HK-2 (cell line): Measurements from ENCODE around the gene SETD2.
"Not testable (repeated sequence)": the region's sequence is repeated elsewhere in the genome, so short reads cannot be mapped to it uniquely, and the experiment has no call there.

Source experiments
- DNase-seq: peaks from one replicate; pipeline ENCODE4 v3.0.0-alpha.2; 2018; ENCODE audit not compliant: unreplicated experiment

SETD2 gene

GRCh38 chr3:47152578-47152977 is 11.3 kb downstream of the SETD2 start:
- no peak for DNase-seq

- no peak for DNase-seq
Observed at GRCh38 chr3:47151836-47152235, 12.1 kb downstream of the SETD2 start.

- DNase-seq: no peak
Observed at GRCh38 chr3:47149339-47149933, 14.5 kb downstream of the SETD2 start.

DNA sequence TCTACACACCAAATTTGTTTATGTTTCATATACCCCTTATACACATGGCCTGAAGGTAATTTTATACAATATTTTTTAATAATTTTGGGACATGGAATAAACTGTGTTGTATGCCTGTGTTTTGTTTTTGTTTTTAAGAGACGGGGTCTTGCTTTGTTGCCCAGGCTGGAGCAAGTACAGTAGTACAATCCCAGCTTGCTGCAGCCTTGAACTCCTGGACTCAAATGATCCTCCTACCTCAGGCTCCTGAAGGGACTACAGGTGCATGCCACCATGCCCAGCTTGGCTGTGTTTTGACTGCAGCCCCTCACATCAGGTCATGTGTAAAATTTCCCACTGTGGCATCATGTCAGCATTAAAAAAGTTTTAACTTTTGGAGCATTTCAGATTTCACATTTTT is 18.6 kb downstream of the SETD2 start:
- no peak for DNase-seq

GRCh38 chr3:47143068-47143467 is 20.8 kb downstream of the SETD2 start:
- DNase-seq: no peak

DNA sequence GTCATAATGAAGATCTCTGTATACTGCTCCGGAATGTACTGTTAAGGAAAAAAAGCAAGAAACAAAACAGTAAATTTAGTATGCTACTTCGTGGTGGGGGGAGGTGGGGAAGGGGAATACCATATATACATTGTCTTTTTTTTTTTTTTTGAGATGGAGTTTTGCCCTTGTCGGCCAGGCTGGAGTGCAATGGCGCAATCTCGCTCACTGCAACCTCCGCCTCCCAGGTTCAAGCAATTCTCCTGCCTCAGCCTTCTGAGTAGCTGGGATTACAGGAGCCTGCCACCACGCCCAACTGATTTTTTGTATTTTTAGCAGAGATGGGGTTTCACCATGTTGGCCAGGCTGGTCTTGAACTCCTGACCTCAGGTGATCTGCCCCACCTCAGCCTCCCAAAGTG is 21.4 kb downstream of the SETD2 start:
- DNase-seq: not testable (repeated sequence)

- not testable (repeated sequence) for DNase-seq
Observed at GRCh38 chr3:47140973-47141461, 22.9 kb downstream of the SETD2 start.

DNA sequence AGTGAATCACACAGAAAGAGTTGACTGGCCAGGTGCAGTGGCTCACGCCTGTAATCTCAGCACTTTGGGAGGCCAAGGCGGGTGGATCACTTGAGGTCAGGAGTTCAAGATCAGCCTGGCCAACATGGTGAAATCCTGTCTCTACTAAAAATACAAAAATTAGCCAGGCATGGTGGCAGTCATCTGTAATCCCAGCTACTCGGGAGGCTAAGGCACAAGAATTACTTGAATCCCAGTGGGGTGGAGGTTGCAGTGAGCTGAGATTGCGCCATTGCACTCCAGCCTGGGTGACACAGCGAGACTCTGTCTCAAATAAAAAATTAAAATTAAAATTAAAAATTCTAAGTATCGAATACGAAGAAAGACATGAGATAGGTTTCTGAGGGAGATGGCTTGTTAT is 23.4 kb downstream of the SETD2 start:
- DNase-seq: not testable (repeated sequence)

DNA sequence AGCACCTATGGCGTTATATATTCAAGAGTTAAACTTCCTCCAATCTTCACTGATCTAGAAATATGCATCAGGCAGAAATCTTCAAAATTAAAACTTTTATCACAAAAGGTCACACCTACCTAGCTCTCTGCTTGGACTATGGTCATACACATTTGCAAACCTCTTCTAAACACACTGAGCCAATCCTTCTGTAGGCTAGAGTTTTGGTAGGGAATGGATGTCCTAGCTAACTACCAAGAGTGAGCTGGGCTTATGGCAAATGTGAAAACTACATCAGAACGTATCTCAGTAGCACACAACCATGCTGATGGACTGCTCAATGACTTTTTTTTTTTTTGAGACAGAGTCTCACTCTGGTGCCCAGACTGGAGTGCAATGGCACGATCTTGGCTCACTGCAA is 29.6 kb downstream of the SETD2 start:
- DNase-seq: no peak

DNA sequence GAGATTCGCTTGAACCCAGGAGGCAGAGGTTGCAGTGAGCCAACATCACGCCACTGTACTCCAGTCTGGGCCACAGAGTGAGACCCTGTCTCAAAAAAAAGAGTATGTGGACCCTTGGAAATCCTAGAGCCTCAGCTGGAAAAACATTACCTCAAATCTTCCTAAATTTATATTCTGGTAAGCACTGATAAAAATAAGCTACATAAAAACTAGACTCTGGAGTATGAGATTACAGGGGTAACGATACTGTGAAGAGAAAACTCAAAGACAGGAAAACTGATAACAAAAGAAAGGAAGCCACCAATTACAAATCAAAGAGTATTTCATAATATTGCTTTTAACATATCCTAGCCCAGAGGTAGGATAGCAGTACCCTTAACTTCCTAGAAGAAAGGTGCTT is 30.3 kb downstream of the SETD2 start:
- no peak for DNase-seq

DNA sequence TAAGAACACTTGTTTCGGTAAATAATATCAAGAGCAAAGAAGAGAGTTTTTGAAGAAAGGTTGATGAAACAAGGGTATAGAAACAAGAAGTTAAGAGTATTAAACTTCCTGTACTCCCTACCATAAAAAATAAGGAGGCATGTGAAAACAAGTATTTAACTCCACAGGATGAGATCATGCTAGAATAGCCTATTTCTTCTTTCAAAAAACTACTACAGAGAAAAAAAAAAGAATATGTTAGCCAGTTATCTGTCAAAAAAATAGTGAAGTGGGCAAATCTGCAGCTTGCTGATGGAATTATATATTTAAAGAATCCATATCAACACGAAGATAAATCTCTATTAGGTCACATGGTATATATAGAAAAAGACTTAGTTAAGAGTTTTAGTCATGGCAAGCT is 33.4 kb downstream of the SETD2 start:
- DNase-seq: no peak

GRCh38 chr3:47128137-47128536 is 35.8 kb downstream of the SETD2 start:
- DNase-seq: no peak

DNA sequence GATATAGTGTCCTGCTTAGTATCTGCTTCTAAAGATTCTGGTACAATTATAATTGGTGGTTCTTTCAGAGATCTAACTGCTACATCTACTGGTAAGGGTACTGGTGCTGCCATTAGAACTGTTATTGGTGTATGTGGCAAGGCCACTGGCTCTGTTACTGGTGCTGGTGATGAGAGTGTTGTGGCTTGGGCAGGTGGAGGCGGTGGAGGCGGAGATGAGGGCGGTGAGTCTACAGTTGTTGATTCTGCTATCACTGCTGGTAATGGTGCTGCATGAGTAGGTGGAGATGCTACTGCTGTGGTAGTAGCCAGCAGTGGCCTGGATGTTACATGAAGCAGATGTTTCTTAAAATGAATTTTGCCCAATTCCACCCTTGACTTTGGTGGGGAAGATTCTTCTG is 40.1 kb downstream of the SETD2 start:
- DNase-seq: no peak

DNA sequence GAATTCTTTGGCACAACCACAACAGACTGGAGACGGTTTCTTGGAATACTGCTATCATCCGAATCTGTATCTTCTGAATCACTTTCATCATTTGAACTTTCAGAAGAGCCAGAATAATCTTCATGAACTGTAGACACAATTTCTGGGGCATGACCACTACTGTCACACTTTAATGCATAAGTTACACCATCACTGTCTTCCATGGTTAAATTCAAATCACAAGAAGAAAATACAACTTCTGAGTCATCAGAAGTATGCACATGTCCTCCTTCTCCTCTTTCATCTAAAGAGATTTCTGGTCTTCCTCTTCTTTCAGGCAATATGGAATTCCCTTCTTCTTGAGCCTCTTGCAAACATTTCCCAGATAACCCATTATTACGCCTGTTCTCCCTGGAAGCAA is 42.5 kb downstream of the SETD2 start:
- DNase-seq: no peak

GRCh38 chr3:47120138-47120537 is 43.8 kb downstream of the SETD2 start:
- DNase-seq: no peak

DNA sequence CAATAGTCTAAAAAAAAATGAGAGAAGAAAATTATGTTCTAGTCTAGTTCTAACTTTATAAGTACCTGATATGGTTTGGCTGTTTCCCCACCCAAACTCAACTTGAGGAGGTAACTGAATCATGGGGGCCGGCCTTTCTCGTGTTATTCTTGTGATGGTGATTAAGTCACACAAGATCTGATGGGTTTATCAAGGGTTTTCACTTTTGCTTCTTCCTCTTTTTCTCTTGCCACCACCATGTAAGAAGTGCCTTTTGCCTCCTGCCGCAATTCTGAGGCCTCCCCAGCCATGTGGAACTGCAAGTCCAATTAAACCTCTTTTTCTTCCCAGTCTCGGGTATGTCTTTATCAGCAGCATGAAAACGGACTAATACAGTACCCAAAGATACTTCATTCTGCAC is 44.5 kb downstream of the SETD2 start:
- DNase-seq: not testable (repeated sequence)

DNA sequence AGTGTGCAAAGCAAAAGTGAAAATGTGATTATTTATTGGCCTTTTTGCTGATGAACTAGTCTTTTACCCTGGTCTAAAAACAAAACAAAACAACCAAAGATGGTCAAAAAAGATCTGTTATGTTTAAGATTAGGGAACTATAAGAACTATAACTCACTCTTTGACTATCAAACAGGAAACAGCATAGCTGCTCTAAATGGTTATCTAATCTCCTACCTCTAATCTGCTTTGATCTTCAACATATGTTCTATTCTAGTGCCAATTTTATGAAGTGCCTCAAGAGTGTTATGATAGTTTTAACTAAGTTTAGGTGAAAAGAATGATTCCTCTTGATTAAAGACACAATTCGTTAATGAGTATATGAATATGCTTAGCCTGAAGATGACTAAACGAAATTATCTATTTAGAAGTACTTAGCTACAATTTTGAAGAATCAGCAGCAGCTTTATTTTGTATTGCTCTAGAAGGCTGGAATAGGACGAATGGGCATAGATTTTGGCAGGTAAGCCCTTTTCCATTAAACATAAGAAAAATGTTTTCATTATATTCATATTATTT is 46.0 kb downstream of the SETD2 start:
- no peak for DNase-seq

GRCh38 chr3:47115524-47115923 is 48.4 kb downstream of the SETD2 start:
- not testable (repeated sequence) for DNase-seq

GRCh38 chr3:47113669-47114365 is 50.1 kb downstream of the SETD2 start:
- no peak for DNase-seq

DNA sequence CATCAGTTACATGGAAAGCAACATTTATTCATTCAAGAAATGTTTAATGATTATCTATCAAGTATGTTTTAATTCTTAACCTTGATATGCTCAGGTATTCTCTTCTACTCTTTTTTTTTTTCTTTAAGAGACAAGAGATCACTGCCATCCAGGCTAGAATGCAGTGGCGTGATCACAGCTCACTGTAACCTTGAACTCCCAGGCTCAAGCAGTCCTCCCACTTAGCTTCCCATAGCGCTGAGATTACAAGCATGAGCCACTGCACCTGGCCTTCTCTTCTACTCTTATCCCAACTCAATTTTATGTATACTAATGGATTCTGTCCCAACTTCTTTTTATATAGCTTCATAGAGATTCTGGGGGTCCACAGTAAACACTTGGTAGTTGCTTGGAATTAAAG is 50.9 kb downstream of the SETD2 start:
- DNase-seq: no peak

DNA sequence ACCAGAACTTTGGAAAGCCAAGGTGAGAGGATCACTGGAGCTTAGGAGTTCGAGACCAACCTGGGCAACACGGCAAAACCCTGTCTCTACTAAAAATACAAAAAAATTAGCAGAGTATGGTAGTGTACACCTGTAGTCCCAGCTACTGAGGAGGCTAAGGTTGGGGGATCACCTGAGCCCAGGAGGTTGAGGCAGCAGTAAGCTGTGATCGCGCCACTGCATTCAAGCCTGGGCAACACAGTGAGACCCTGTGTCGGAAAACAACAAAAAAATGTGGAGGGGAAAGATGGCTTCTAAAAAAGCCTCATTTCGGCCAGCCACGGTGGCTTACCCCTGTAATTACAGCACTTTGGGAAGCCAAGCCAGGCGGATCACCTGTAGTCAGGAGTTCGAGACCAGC is 54.5 kb downstream of the SETD2 start:
- no peak for DNase-seq

DNA sequence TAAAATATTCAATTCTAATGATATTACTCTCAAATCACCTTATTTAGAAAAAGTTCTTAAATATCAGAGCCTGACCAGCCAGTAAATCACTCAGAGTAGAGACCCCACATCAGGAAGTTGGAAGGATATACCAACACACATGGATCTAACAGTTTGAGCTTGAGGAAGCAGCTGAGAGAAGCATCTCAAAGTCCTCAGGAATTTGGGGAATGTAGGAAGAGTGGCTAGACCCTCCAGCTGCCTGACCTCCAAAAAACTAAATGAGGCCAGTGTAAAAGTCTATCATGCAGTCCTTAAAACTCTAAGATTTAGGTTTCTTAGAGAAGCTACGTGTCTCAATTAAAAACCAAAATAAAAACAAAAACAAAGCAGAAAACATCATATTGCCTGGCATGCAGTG is 55.4 kb downstream of the SETD2 start:
- DNase-seq: no peak

DNA sequence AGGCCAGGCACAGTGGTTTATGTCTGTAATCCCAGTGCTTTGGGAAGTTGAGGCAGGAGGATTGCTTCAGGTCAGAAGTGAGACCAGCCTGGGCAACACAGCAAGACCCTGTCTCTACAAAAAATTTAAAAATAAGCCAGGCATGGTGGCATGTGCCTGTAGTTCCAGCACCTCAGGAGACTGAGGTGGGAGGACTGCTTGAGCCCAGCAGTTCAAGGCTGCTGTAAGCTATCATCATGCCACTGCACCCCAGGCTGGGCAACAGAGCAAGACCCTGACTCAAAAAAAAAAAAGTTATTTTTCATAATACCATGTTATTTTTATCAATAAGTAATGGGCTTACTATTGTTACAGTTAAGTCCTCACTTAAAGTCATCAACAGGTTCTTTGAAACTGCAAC is 59.7 kb downstream of the SETD2 start:
- DNase-seq: no peak
